OCI-M2 (cell line): ENCODE results near the gene PKHD1.
A peak's percentile ranks its signal among the peaks of the same experiment; 100 is the strongest.
"Not testable (repeated sequence)": the region's sequence is repeated elsewhere in the genome, so short reads cannot be mapped to it uniquely, and the experiment has no call there.

ENCODE experiments used
- DNase-seq: peaks from one replicate; lab custom pipeline; 2025; ENCODE audit not compliant: unreplicated experiment; lab: John Stamatoyannopoulos, UW

PKHD1 gene

DNA sequence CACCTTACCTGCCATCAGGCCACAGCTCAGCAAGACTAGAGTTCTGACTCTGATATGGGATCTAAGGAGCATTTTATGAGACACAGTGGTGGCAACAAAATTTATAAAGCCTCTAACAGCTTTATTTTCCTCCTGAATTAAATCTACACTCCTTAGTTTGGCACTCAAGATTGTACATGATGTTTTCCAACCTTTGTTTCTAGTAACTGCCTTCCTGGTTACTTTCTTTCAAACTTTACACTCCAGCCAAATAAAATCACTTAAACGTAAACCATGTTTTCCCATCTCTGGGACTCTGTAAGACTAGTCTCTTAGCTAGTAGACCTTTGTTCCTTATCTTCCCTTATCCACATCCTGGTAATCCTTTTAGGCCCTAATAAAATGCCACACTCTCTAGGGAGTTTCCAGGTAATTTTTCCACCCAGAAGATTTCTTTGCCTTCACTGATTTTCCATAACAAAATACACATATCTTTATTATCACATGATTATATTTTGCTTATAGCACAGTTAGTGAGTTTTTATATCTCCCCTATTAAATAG lies 92.1 kb downstream of the PKHD1 start:
- no peak for DNase-seq

DNA sequence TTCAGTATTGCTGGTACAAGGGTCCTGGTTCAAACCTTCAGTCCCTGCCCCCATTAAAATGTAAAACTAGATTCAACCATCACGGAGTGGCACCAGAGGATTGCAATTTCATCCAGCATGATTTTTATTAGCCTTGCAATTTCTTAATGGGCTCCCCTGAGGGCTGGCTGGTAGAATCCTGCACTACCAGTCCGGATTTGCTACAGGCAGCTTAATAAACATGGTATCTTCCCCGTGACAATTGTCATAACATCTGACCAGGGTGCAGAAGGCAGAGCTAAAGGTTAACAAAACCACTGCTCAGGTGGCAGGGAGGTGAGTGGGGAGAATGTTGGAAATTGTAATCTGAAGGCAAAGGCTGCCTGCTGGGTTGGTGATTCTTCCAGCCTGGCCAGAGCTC lies 94.5 kb downstream of the PKHD1 start:
- no peak for DNase-seq

- no peak for DNase-seq
These were observed 97.6 kb downstream of the PKHD1 start for GRCh38 chr6:51989789-51990188.

GRCh38 chr6:51986864-51987263 lies 100.5 kb downstream of the PKHD1 start:
- DNase-seq = no peak

- DNase-seq = no peak
These were observed 103.8 kb downstream of the PKHD1 start for GRCh38 chr6:51983564-51983963.

- not testable (repeated sequence) for DNase-seq
These were observed 104.7 kb downstream of the PKHD1 start for GRCh38 chr6:51982695-51983094.

DNA sequence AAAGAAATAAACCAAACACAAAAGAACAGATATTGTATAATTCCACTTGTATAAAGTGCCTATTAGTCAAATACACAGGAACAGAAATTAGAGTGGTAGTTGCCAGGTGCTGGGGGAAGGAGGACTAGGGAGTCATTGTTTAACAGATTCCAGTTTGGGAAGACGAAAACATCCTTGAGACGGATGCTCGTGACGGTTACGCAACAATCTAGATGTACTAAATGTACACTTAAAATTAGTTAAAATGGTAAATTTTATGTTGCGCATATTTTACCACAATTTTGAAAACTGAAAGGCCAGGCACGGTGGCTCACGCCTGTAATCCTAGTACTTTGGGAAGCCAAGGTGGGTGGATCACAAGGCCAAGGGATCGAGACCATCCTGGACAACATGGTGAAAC lies 111.0 kb downstream of the PKHD1 start:
- DNase-seq = no peak

GRCh38 chr6:51972659-51973058 lies 114.8 kb downstream of the PKHD1 start:
- no peak for DNase-seq

GRCh38 chr6:51968265-51968664 lies 119.1 kb downstream of the PKHD1 start:
- DNase-seq = no peak

- DNase-seq = no peak
These were observed 122.1 kb downstream of the PKHD1 start for GRCh38 chr6:51965222-51965801.

GRCh38 chr6:51963980-51964379 lies 123.4 kb downstream of the PKHD1 start:
- no peak for DNase-seq

DNA sequence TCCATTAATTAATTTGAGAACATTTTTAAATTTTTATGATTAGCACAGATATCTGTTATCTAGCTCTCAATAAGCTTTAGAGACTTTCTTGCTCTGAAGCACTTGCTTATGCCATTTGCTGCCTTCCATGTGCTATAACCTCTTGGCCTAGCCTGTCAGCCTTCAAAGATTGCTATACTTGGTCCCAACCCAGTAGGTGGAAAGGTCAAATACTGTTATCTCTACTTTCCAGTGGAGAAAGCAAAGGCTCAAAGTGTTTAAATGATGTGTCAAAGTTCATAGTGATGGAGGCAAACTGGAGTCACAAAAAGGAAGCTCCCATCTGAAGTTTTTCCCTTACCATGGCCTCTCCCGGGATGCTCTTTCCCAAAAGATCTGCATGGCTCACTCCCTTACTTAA lies 125.1 kb downstream of the PKHD1 start:
- no peak for DNase-seq

DNA sequence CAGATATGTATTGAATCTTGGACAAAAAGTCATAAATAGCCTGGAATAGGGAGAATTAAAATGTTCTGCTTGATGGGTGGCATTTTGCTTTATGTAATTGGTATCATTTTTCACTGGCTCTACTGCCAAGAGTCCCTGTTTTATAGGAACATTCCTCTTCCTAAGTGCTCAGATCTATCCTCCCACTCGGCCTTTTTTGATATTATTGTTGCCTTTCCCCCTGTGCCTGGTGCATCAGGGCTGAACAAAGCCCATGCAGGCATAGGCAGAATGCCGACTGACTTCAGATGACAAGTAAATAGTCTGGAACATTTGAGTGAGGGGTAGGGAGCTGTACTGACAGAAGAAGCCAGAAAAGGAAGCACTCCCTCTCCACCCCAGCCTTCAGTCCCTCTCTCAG lies 127.0 kb downstream of the PKHD1 start:
- no peak for DNase-seq

DNA sequence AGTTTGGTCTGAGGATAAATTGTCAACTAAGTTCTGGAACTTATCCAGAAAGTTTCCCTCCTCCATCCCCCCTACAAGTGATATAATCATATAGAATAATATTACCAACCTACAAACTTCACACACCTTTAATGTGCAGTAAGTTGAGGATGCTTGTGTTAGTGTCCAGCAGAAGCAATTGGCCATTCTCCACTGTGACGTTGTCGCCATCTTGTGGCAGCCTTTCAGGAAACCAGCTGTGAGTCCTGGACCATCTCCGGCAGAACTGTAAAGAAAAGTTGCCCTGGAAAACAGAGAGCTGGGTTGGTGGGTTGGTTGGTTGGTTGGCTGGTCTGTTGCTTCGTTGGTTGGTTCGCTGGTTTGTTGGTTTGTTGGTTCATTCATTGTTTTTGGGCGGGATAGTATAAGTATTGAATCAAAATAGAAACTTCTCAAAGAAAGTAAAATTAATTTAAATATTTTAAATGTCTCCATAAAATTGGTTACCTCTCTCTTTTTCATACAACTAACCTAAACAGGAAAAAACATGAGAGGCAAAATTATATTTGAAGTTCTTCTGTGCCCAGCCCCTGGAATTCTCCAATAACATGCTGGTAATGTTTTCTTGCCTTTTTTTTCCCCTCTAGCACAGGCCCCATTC lies 127.5 kb downstream of the PKHD1 start:
- DNase-seq = peak; percentile 14

- DNase-seq = no peak
These were observed 132.7 kb downstream of the PKHD1 start for GRCh38 chr6:51954681-51955080.

- DNase-seq = no peak
These were observed 134.2 kb downstream of the PKHD1 start for GRCh38 chr6:51953246-51953645.

DNA sequence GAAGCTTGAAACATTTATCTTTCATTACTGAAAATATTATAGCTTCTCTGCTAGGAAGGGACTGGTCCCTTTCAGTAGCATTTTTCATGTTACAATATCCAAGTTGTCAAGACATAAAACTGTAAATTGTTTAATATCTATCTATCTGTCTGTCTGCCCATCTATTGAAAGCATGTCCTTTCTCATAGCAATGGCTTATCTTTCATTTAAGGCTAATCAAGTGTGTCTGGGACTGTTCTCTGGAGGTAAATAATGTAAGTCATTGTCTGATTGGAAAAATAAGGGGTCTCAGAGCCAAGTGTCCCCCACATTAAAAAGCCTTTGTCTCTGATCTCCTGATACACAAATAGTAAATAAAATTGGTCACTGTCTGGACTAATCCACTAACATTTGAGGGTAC lies 135.5 kb downstream of the PKHD1 start:
- DNase-seq = no peak

DNA sequence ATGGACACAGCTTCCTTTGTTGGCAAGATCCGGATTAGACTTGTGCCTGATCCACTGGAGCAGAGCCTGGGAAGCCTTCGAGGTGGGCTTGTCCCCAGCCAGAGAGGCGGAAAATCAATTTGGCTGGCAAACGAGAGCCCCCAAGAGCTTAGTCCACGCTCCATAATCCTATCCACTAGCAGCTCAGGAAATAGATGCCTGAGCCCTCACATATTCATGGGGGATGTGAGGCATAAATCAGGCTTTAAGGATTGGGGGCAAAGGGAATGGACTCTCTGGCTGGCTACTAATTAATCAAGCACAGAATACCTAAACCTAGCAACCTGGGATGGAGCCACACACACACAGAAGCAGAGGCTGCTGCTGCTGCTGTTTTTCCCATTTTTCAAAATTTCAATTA lies 137.9 kb downstream of the PKHD1 start:
- DNase-seq = no peak

GRCh38 chr6:51939695-51940094 lies 147.7 kb downstream of the PKHD1 start:
- not testable (repeated sequence) for DNase-seq

DNA sequence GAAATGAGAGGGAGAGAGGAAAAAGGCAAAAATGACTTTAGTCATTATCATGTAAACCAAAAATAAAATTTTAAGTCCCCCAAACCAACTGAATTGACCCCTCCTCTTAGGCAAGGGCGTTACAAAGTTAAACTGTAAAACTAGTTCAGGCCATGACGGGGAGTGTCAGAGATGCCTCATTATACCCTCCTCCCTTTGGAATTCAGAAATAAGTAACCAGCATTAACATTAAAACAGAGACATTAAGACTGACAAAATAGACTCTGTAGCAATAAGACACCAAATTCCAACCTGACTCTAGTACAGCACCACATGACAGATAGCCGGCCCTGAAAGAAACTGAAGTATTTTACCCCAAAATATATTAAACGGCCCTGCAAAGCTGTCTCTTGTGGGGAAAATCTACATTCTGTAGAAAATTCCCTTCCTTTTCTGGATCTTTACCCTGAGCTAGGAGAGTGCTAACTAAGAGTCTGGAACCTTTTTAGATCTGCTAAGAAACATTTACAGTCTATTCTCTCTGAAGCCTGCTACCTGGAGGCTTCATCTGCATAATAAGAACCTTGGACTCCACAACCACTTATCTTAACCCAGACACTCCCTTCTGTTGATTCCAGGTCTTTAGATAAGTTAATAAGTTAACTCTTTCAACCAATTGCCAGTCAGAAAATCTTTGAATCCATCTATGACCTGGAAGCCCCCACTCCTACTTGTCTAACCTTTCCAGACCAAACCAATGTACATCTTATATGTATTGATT lies 150.7 kb downstream of the PKHD1 start:
- DNase-seq = no peak

- DNase-seq = no peak
These were observed 153.3 kb downstream of the PKHD1 start for GRCh38 chr6:51934098-51934497.

GRCh38 chr6:51932956-51933355 lies 154.5 kb downstream of the PKHD1 start:
- DNase-seq = no peak
